ENCODE measurements around the gene VTN.
"Not testable (repeated sequence)": the region's sequence is repeated elsewhere in the genome, so short reads cannot be mapped to it uniquely, and the experiment has no call there.

The VTN gene

DNA sequence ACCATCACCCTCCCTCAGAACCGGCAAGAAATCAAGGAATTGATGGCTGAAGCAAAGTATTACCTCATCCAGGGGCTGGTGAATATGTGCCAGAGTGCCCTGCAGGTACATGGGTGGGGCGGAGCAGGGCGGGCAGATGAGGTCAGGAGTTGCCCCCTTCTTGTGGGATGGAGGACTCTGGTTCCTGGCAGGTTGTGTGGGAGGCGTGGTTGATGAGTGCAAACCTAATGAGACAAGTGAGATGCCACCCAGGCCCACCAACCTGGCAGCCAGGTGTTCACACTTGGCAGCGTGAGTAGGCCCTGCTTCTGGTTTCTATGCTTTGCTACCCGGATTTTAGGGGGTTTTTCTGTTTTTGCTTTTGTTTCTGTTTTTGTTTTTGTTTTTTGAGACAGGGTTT lies 29.7 kb downstream of the VTN start:
- no peak for ATAC-seq

DNA sequence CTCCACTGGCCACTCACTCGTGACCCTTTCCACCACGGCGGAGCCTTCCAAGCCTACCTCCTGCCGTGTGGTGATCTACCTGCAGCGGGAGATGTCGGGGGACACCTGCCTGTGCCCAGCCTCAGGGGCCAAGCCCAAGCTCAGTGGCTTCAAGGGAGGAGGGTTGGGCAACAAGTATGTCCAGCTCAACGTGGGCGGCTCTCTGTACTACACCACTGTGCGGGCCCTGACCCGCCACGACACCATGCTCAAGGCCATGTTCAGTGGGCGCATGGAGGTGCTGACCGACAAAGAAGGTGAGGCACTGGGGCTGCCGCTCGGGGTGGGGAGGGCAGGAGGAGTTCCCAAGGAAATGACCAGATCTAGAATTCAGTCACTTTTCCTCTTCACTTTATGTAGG lies 30.7 kb downstream of the VTN start:
- no peak for ATAC-seq
- TF ChIP-seq SNAI2 (CRISPR knock-in tag; IDR thresholded peaks at IDR 0.05) (no peak), ESRRG (CRISPR knock-in tag; IDR thresholded peaks at IDR 0.05) (no peak), OSR1 (CRISPR knock-in tag; IDR thresholded peaks at IDR 0.05) (no peak), BACH2 (CRISPR knock-in tag; IDR thresholded peaks at IDR 0.05; ENCODE audit: borderline replicate concordance) (no peak), ZC3H10 (CRISPR knock-in tag; IDR thresholded peaks at IDR 0.05) (no peak), ISL1 (CRISPR knock-in tag; IDR thresholded peaks at IDR 0.05) (no peak), CSDC2 (CRISPR knock-in tag; IDR thresholded peaks at IDR 0.05) (no peak), PPARA (CRISPR knock-in tag; IDR thresholded peaks at IDR 0.05; ENCODE audit: borderline replicate concordance) (no peak), ZNF70 (CRISPR knock-in tag; IDR thresholded peaks at IDR 0.05) (no peak), ZNF565 (CRISPR knock-in tag; conservative IDR thresholded peaks at IDR 0.05; ENCODE audit: low read depth) (no peak), ZNF8 (CRISPR knock-in tag; IDR thresholded peaks at IDR 0.05) (no peak)
- TF ChIP-seq, protein P1, sequence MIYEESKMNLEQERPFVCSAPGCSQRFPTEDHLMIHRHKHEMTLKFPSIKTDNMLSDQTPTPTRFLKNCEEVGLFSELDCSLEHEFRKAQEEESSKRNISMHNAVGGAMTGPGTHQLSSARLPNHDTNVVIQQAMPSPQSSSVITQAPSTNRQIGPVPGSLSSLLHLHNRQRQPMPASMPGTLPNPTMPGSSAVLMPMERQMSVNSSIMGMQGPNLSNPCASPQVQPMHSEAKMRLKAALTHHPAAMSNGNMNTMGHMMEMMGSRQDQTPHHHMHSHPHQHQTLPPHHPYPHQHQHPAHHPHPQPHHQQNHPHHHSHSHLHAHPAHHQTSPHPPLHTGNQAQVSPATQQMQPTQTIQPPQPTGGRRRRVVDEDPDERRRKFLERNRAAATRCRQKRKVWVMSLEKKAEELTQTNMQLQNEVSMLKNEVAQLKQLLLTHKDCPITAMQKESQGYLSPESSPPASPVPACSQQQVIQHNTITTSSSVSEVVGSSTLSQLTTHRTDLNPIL (CRISPR knock-in tag; IDR thresholded peaks at IDR 0.05; ENCODE audit: low read depth) = no peak
- TF ChIP-seq, protein P2, sequence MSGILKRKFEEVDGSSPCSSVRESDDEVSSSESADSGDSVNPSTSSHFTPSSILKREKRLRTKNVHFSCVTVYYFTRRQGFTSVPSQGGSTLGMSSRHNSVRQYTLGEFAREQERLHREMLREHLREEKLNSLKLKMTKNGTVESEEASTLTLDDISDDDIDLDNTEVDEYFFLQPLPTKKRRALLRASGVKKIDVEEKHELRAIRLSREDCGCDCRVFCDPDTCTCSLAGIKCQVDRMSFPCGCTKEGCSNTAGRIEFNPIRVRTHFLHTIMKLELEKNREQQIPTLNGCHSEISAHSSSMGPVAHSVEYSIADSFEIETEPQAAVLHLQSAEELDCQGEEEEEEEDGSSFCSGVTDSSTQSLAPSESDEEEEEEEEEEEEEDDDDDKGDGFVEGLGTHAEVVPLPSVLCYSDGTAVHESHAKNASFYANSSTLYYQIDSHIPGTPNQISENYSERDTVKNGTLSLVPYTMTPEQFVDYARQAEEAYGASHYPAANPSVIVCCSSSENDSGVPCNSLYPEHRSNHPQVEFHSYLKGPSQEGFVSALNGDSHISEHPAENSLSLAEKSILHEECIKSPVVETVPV (CRISPR knock-in tag; IDR thresholded peaks at IDR 0.05) = no peak

More for the DNA sequence above, 29.7 kb downstream of the VTN start:
- TF ChIP-seq, protein P3, sequence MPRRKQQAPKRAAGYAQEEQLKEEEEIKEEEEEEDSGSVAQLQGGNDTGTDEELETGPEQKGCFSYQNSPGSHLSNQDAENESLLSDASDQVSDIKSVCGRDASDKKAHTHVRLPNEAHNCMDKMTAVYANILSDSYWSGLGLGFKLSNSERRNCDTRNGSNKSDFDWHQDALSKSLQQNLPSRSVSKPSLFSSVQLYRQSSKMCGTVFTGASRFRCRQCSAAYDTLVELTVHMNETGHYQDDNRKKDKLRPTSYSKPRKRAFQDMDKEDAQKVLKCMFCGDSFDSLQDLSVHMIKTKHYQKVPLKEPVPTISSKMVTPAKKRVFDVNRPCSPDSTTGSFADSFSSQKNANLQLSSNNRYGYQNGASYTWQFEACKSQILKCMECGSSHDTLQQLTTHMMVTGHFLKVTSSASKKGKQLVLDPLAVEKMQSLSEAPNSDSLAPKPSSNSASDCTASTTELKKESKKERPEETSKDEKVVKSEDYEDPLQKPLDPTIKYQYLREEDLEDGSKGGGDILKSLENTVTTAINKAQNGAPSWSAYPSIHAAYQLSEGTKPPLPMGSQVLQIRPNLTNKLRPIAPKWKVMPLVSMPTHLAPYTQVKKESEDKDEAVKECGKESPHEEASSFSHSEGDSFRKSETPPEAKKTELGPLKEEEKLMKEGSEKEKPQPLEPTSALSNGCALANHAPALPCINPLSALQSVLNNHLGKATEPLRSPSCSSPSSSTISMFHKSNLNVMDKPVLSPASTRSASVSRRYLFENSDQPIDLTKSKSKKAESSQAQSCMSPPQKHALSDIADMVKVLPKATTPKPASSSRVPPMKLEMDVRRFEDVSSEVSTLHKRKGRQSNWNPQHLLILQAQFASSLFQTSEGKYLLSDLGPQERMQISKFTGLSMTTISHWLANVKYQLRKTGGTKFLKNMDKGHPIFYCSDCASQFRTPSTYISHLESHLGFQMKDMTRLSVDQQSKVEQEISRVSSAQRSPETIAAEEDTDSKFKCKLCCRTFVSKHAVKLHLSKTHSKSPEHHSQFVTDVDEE (CRISPR knock-in tag; IDR thresholded peaks at IDR 0.05) = no peak
- TF ChIP-seq ARNTL (CRISPR knock-in tag; IDR thresholded peaks at IDR 0.05; ENCODE audit: borderline replicate concordance, low read depth) (no peak), ZC3H10 (CRISPR knock-in tag; IDR thresholded peaks at IDR 0.05) (no peak), GLIS3 (CRISPR knock-in tag; IDR thresholded peaks at IDR 0.05) (no peak), ESRRG (CRISPR knock-in tag; IDR thresholded peaks at IDR 0.05) (no peak), PPARA (CRISPR knock-in tag; IDR thresholded peaks at IDR 0.05; ENCODE audit: borderline replicate concordance) (no peak), RARB (CRISPR knock-in tag; IDR thresholded peaks at IDR 0.05) (no peak), TCF4 (CRISPR knock-in tag; IDR thresholded peaks at IDR 0.05; ENCODE audit: borderline replicate concordance) (no peak)
- TF ChIP-seq, protein P4, sequence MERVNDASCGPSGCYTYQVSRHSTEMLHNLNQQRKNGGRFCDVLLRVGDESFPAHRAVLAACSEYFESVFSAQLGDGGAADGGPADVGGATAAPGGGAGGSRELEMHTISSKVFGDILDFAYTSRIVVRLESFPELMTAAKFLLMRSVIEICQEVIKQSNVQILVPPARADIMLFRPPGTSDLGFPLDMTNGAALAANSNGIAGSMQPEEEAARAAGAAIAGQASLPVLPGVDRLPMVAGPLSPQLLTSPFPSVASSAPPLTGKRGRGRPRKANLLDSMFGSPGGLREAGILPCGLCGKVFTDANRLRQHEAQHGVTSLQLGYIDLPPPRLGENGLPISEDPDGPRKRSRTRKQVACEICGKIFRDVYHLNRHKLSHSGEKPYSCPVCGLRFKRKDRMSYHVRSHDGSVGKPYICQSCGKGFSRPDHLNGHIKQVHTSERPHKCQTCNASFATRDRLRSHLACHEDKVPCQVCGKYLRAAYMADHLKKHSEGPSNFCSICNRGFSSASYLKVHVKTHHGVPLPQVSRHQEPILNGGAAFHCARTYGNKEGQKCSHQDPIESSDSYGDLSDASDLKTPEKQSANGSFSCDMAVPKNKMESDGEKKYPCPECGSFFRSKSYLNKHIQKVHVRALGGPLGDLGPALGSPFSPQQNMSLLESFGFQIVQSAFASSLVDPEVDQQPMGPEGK (CRISPR knock-in tag; IDR thresholded peaks at IDR 0.05; ENCODE audit: borderline replicate concordance) = no peak
- TF ChIP-seq, protein P1 (CRISPR knock-in tag; IDR thresholded peaks at IDR 0.05; ENCODE audit: low read depth) = no peak

DNA sequence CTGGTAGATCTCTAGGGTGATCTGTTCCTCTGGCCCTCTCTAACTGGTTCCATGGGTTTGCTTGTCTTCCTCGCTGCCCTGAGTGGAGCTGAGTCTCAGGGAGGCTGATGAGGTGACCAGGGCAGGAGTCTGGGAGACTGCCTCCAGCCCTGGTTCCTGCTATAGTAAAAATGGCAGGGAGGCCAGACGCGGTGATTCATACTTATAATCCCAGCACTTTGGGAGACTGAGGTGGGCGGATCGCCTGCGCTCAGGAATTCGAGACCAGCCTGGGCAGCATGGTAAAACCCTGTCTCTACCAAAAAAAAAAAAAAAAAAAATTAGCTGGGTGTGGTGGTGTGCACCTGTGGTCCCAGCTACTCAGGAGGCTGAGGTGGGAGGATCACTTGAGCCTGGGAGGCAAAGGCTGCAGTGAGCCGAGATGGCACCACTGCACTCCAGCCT lies 31.3 kb downstream of the VTN start:
- not testable (repeated sequence) for ATAC-seq

DNA sequence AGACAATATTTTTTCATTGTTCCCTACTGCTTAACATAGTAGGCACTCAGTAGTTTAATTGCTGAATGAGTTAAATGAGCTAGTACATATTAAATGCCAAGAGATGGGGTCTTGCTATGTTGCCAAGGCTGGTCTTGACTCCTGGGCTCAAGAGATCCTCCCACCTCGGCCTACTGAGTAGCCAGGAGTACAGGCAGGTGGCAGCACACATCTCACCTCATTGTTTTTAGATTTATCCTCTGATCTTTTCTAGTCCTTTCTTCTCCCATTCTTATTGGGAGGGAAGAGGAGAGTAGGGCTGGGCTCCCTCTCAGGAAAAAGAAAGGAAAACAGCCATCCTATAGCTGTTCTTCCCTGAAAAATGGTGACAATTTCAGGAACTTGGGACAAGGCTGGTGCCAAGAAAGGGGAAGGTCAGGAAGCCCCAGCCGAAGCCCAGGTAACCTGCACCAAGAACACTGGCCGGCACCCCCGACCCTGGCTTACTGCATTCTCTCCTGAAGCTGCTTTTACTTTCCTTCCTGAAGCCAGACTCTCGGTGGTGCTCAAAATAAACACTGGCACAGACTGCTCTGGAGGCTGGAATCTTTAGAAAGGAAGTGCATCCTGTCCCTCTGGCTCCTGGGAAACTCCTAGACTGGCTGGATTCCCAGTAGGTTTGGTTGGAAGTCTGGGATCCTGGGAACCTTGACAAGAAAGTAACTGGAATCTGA lies 31.9 kb downstream of the VTN start:
- ATAC-seq = no peak
- no peak for TF ChIP-seq BACH2 (CRISPR knock-in tag; IDR thresholded peaks at IDR 0.05; ENCODE audit: borderline replicate concordance)
- TF ChIP-seq, protein P5, sequence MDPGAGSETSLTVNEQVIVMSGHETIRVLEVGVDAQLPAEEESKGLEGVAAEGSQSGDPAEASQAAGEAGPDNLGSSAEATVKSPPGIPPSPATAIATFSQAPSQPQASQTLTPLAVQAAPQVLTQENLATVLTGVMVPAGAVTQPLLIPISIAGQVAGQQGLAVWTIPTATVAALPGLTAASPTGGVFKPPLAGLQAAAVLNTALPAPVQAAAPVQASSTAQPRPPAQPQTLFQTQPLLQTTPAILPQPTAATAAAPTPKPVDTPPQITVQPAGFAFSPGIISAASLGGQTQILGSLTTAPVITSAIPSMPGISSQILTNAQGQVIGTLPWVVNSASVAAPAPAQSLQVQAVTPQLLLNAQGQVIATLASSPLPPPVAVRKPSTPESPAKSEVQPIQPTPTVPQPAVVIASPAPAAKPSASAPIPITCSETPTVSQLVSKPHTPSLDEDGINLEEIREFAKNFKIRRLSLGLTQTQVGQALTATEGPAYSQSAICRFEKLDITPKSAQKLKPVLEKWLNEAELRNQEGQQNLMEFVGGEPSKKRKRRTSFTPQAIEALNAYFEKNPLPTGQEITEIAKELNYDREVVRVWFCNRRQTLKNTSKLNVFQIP (CRISPR knock-in tag; IDR thresholded peaks at IDR 0.05; ENCODE audit: borderline replicate concordance, low read depth) = no peak
- peak; percentile 62; the same call in 1 of the 2 replicates for TF ChIP-seq ZFP30 (CRISPR knock-in tag; IDR thresholded peaks at IDR 0.05)
- TF ChIP-seq TCF4 (CRISPR knock-in tag; IDR thresholded peaks at IDR 0.05; ENCODE audit: borderline replicate concordance) = no peak
- TF ChIP-seq, protein P1 (CRISPR knock-in tag; IDR thresholded peaks at IDR 0.05; ENCODE audit: low read depth) = no peak

All from SK-N-SH treated with all-trans-retinoic acid at 6 μM for 48 hours (cell line).